ENCODE measurements around the gene SBSN.

Gene SBSN, protein sequence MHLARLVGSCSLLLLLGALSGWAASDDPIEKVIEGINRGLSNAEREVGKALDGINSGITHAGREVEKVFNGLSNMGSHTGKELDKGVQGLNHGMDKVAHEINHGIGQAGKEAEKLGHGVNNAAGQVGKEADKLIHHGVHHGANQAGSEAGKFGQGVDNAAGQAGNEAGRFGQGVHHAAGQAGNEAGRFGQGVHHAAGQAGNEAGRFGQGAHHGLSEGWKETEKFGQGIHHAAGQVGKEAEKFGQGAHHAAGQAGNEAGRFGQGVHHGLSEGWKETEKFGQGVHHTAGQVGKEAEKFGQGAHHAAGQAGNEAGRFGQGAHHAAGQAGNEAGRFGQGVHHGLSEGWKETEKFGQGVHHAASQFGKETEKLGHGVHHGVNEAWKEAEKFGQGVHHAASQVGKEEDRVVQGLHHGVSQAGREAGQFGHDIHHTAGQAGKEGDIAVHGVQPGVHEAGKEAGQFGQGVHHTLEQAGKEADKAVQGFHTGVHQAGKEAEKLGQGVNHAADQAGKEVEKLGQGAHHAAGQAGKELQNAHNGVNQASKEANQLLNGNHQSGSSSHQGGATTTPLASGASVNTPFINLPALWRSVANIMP

DNA sequence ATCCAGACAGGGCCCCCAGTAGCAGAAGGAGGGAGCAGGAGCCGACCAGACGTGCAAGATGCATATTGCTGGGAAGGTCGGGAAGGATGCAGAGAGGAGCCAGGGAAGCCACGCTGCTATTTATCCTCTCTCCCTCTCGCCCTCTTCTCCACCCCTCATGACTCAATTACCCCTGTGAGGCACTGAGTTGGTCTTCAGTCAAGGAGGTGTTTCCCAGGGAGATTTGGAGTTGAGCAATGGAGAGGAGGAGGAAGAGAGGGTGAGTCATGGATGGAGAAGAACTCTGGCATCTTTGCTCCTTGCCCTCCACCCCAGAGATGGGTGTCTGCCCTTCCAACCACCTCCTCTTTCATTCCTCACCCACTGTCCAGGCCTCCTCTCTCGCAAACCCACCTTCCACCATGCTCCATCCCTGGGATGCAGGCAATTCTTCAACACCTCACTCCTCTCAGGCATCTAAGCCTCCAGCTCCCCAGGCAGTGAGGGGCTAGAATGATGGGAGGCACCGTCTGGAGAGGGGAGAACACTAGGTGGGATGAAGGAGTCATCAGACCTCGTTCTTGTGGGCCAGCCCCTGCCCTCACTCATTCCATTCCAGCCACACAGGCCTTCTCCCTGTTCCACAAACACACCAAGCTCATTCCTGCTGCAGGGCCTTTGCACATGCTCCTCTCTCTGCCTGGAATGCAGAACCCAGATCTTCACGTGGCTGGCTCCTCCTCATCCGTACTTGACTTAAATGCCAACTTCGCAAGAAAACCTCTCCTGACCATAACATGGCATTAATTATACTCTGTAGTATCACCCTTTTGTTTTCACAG is at the start of gene SBSN:
Gene SBSN (minus strand): TSS at position 94 of the 821 bp plus-strand sequence. CDS start 30 bp downstream, at position 64.
- Mint-ChIP-seq H3K27ac (no peak within 1 kb of the TSS), H3K36me3 (no peaks in the 10 kb centered on the region), H3K9me3 (no peaks in the 10 kb centered on the region), H3K4me1 (peaks cover 6% of the 10 kb centered on the region), H3K27me3 (peaks cover 89% of the 10 kb centered on the region), H3K4me3 (no peak within 1 kb of the TSS)
- no peak for ATAC-seq

DNA sequence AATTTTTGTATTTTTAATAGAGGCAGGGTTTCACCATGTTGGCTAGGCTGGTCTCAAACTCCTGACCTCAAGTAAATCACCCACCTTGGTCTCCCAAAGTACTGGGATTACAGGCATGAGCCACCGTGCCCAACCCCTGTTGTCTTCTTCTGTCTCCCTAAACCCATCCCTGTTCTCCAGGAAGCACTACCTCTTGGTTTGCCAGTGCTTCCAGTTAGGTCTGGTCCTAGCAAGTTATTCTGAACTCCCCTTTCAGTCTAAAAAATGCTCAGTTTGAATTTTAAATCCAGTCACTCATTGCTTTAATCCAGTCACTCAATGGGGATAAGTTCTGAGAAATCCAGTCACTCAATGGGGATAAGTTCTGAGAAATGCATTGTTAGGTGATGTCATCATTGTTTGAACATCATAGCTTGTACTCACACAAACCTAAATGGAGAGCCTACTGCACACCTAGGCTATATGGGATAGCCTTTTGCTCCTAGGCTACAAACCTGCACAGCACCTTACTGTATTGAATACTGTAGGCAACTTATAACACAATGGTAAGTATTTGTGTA is 43.4 kb upstream of the SBSN start:
- H3K4me3 Mint-ChIP-seq, result no peak overlapping the region
- no peak for ATAC-seq
- no peaks in the 10 kb centered on the region for H3K4me1 Mint-ChIP-seq
- H3K27me3 Mint-ChIP-seq, result peaks cover 41% of the 10 kb centered on the region
- H3K36me3 Mint-ChIP-seq, result peaks cover 9% of the 10 kb centered on the region
- H3K27ac Mint-ChIP-seq, result no peak overlapping the region
- peaks cover 8% of the 10 kb centered on the region for H3K9me3 Mint-ChIP-seq

GRCh38 chr19:35569281-35569781 is 41.2 kb upstream of the SBSN start:
- Mint-ChIP-seq H3K27me3 (peaks cover 43% of the 10 kb centered on the region), H3K4me1 (no peaks in the 10 kb centered on the region), H3K4me3 (no peak overlapping the region), H3K27ac (no peak overlapping the region), H3K9me3 (no peaks in the 10 kb centered on the region), H3K36me3 (no peaks in the 10 kb centered on the region)
- no peak for ATAC-seq

GRCh38 chr19:35566738-35567137 is 38.6 kb upstream of the SBSN start:
- H3K27ac Mint-ChIP-seq, result no peak overlapping the region
- H3K27me3 Mint-ChIP-seq, result peaks cover 61% of the 10 kb centered on the region
- no peaks in the 10 kb centered on the region for H3K9me3 Mint-ChIP-seq
- H3K36me3 Mint-ChIP-seq, result no peaks in the 10 kb centered on the region
- no peak overlapping the region for H3K4me3 Mint-ChIP-seq
- H3K4me1 Mint-ChIP-seq, result no peaks in the 10 kb centered on the region
- no peak for ATAC-seq

DNA sequence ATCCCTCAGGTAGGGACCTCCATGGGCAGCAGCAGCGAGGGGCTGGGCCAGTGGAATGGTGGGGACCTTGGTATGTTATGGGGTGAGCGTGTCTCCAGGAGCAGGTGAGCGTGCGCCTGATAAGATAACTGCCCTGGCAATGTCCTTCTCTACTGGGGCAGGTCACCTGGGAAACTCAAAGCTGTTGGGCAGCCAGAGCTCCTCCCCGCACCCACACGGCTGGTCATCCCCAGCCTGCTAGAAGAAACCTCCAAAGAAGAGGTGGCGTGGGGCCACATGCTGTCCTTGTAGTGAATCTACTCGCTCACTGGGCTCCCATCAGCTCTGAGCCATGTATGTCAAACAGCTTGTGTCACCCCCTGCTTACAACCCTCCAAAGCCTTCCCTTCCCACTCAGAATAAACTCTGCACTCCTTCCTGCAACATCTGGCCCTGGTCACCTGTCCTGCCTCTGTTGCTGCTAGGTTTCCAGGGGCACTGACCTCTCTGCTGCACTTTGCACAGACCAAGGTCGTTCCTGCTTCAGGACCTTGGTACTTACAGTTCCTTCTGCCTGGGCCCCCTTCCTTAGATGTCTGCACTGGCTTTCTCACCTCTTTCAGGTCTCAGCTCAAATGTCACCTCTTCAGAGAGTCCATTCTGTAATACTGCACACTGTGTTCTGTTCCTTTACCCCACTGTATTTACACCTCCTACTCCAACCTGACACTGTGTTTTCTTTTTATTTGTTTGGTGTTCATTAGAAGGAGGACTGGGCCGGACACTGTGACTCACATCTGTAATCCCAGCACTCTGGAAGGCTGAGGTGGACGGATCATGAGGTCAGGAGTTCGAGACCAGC is 37.1 kb upstream of the SBSN start:
- Mint-ChIP-seq H3K27me3 (peaks cover 61% of the 10 kb centered on the region), H3K4me1 (peaks cover under 1% of the 10 kb centered on the region), H3K9me3 (no peaks in the 10 kb centered on the region), H3K4me3 (no peak overlapping the region), H3K27ac (no peak overlapping the region), H3K36me3 (no peaks in the 10 kb centered on the region)
- ATAC-seq, result peak; percentile 28

DNA sequence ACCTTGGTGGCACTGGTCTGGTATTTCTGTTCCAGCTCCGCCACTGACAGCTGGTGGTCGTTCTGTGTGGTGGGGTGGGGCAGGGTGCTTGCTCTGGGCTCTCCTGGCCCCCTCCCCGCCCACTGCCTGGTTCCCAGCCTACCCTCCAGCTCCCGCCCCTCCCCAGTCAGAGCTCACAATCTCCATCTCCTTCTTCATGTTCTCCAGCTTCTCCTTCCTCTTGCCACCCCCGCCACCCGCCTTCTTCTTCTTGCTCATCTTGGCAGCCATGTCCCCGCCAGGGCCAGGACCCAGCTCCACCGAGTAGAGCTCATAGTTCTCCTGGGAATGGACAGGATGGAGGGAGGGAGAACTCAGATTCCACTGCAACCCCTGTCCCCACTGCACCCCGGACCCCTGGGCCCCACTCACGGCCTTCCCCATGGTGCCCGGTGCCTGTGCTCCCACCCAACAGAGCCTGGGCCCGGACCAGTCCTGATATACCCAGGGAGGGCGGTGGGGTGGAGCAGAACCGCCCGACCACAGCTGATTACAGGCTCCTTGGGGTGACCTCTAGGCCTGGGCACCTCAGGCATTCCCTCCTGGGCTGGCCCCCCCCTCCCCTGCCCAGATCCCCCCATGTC is 35.2 kb upstream of the SBSN start, which contains the start of gene ATP4A:
Gene ATP4A (minus strand): TSS at position 452 of the 623 bp plus-strand sequence. CDS start 29 bp downstream, at position 423.
- peaks cover 15% of the 10 kb centered on the region for H3K4me1 Mint-ChIP-seq
- peaks cover 58% of the 10 kb centered on the region for H3K27me3 Mint-ChIP-seq
- no peak within 1 kb of the TSS for H3K27ac Mint-ChIP-seq
- H3K4me3 Mint-ChIP-seq, result no peak within 1 kb of the TSS
- H3K9me3 Mint-ChIP-seq, result no peaks in the 10 kb centered on the region
- no peaks in the 10 kb centered on the region for H3K36me3 Mint-ChIP-seq
- ATAC-seq, result no peak

GRCh38 chr19:35562776-35563175 is 34.7 kb upstream of the SBSN start:
- peaks cover 18% of the 10 kb centered on the region for H3K4me1 Mint-ChIP-seq
- peaks cover 61% of the 10 kb centered on the region for H3K27me3 Mint-ChIP-seq
- H3K9me3 Mint-ChIP-seq, result no peaks in the 10 kb centered on the region
- no peak for ATAC-seq
- no peaks in the 10 kb centered on the region for H3K36me3 Mint-ChIP-seq
- no peak overlapping the region for H3K4me3 Mint-ChIP-seq
- no peak overlapping the region for H3K27ac Mint-ChIP-seq

DNA sequence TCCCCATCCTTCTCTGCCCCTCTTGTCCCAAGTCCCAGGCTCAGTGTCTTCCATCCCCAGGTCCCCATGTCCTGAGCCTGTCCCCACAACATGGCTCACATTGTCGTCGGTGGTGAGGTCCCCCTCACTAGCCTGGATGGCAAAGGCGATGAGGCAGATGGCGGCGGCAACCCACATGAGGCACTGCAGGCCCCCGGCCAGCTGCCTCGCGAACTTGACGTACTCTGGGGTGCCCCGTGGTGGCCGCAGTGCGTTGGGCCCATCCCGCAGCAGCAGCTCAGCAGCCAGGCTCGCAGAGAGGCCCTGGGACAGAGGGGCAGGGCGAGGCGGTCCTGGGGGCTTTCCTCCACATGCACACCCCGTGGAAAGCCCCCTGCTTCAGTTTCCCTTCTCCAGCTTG is 34.2 kb upstream of the SBSN start:
- Mint-ChIP-seq H3K4me3 (no peak overlapping the region), H3K9me3 (no peaks in the 10 kb centered on the region), H3K36me3 (no peaks in the 10 kb centered on the region), H3K27ac (no peak overlapping the region), H3K27me3 (peaks cover 65% of the 10 kb centered on the region), H3K4me1 (peaks cover 22% of the 10 kb centered on the region)
- ATAC-seq, result no peak

- H3K9me3 Mint-ChIP-seq, result no peaks in the 10 kb centered on the region
- peaks cover 26% of the 10 kb centered on the region for H3K4me1 Mint-ChIP-seq
- no peak overlapping the region for H3K27ac Mint-ChIP-seq
- no peak for ATAC-seq
- peaks cover 72% of the 10 kb centered on the region for H3K27me3 Mint-ChIP-seq
- H3K4me3 Mint-ChIP-seq, result no peak overlapping the region
- H3K36me3 Mint-ChIP-seq, result no peaks in the 10 kb centered on the region
Measured at GRCh38 chr19:35561436-35561835, 33.3 kb upstream of the SBSN start.

DNA sequence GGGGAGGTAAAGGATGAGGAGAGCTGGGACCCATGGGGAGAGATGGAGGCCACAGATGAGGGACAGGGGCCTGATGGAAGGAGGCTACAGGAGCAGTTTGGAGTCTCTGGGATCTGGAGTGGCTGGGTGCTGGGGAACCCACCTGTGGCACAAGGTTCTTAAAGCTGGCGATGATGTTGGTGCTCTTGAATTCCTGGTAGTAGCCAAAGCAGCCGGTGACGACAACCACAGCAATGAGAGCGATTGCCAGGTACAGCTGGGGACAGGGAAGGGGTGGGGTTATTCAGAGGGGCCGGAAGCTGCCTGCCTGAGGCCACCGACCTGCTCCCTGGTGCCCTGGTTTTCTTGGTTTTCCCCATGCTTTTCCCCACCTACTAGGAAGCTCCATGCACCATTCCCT is 32.6 kb upstream of the SBSN start:
- Mint-ChIP-seq H3K4me1 (peaks cover 26% of the 10 kb centered on the region), H3K27me3 (peaks cover 79% of the 10 kb centered on the region), H3K4me3 (no peak overlapping the region), H3K27ac (no peak overlapping the region), H3K9me3 (no peaks in the 10 kb centered on the region), H3K36me3 (no peaks in the 10 kb centered on the region)
- no peak for ATAC-seq

GRCh38 chr19:35560271-35560670 is 32.2 kb upstream of the SBSN start:
- no peak for ATAC-seq
- H3K27me3 Mint-ChIP-seq, result peaks cover 79% of the 10 kb centered on the region
- H3K4me1 Mint-ChIP-seq, result peaks cover 26% of the 10 kb centered on the region
- H3K4me3 Mint-ChIP-seq, result no peak overlapping the region
- H3K36me3 Mint-ChIP-seq, result no peaks in the 10 kb centered on the region
- H3K9me3 Mint-ChIP-seq, result no peaks in the 10 kb centered on the region
- no peak overlapping the region for H3K27ac Mint-ChIP-seq

DNA sequence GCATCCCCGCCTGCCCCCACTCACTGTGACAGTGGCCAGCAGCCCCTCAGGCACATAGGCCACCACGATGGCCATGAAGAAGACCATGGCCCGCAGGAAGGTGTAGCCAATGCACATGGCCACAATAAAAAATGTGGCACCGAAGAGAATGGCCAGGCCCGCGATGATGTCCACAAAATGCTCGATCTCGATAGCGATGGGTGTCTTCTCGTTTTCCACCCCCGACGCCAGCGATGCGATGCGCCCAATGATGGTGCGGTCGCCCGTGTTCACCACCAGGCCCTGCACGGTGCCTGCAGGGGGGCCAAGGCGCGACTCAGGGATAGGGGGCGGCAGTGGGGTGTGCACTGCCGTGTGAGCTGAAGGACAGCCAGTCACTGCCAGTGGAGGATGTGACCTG is 31.7 kb upstream of the SBSN start:
- Mint-ChIP-seq H3K36me3 (no peaks in the 10 kb centered on the region), H3K4me1 (peaks cover 26% of the 10 kb centered on the region), H3K9me3 (no peaks in the 10 kb centered on the region), H3K27ac (peak overlapping the region; percentile 42), H3K4me3 (no peak overlapping the region), H3K27me3 (peaks cover 75% of the 10 kb centered on the region)
- no peak for ATAC-seq

- Mint-ChIP-seq H3K27ac (peak overlapping the region; percentile 42), H3K4me1 (peaks cover 26% of the 10 kb centered on the region), H3K4me3 (peak overlapping the region; percentile 18), H3K9me3 (no peaks in the 10 kb centered on the region), H3K27me3 (peaks cover 75% of the 10 kb centered on the region), H3K36me3 (no peaks in the 10 kb centered on the region)
- peak; percentile 95 for ATAC-seq
Measured at GRCh38 chr19:35559281-35559659, 31.2 kb upstream of the SBSN start.

All from stimulated activated memory B cell treated with anti-CD40 and anti-IgM and Interleukin-4, amounts not matched to agents 10 μg/mL and 1 μg/mL and 100 μg/mL, for 72 hours (primary cell).